Omental fat pad (tissue), 4 donors: ENCODE data around the gene MUC12. TPM values are rescaled to one million over a fixed set of nuclear protein-coding genes. Genes with fewer than 3 reads are reported as not detected.

Experiments used
- ATAC-seq: fragments of 150-250 bp; one replicate; pipeline ENCODE4 v1.9.1; 2016; ENCODE audit warnings: mild to moderate bottlenecking, moderate library complexity; ENCODE audit not compliant: low FRiP score
- DNase-seq: peaks from one replicate; pipeline ENCODE4 v3.0.0-alpha.2; 2019; ENCODE audit warnings: low spot score
- total RNA-seq, 4 donors: library from RNA; depleted of rRNA; stranded (reverse); fragments of >200 nt; gene quantifications; one replicate each; pipeline ENCODE4 v1.1.0, GENCODE V29; 2016
- TF ChIP-seq, protein P1 (sequence below), 3 donors: fragments of 450-650 bp; IDR thresholded peaks; one replicate each; pipeline ENCODE4 v1.5.1; 2016 to 2017; ENCODE audit warnings: antibody characterized with exemption in 3 of 3, mild to moderate bottlenecking in 3 of 3, moderate library complexity in 2 of 3

MUC12 gene
- total RNA-seq, 4 donors from 2014 or later = 2.4 TPM; not detected in 3

DNA sequence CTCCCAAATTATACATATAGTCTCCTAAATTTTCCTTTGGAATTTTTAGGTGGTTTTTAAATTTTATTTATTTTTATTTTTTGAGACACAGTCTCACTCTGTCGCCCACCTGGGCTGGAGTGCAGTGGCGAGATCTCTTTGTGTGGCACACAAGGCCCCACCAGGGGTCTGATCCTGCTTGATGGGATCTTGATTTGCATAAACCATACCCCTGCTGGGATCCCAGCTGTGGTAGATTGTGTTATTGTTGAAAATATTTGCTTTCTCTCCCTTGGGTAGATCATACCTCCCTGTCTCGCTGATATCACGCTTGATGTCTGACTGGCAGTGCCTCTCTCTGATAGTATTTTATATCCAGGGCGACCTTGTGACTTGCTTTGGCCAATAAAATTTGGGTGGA is 25.7 kb upstream of the MUC12 start:
- TF ChIP-seq, protein P1, sequence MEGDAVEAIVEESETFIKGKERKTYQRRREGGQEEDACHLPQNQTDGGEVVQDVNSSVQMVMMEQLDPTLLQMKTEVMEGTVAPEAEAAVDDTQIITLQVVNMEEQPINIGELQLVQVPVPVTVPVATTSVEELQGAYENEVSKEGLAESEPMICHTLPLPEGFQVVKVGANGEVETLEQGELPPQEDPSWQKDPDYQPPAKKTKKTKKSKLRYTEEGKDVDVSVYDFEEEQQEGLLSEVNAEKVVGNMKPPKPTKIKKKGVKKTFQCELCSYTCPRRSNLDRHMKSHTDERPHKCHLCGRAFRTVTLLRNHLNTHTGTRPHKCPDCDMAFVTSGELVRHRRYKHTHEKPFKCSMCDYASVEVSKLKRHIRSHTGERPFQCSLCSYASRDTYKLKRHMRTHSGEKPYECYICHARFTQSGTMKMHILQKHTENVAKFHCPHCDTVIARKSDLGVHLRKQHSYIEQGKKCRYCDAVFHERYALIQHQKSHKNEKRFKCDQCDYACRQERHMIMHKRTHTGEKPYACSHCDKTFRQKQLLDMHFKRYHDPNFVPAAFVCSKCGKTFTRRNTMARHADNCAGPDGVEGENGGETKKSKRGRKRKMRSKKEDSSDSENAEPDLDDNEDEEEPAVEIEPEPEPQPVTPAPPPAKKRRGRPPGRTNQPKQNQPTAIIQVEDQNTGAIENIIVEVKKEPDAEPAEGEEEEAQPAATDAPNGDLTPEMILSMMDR (IDR thresholded peaks at IDR 0.05) = no peak
- ATAC-seq (no peak), DNase-seq (no peak)

DNA sequence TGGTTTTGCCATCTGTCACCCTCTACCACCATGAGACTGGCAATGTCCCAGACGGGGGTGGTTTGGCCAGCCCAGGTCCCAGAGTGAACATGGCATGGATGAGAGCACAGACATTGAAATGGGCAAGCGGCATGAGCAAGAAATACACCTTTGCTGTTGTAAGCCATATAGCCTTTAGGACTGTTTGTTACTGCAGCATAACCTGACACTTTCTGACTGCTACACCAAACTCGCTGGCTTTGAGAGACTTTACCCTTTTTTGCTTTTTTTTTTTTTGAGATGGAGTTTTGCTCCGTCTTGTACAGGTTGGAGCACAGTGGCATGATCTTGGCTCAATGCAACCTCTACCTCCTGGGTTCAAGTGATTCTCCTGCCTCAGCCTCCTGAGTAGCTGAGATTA is 25.2 kb upstream of the MUC12 start:
- TF ChIP-seq, protein P1 (IDR thresholded peaks at IDR 0.05) = no peak
- ATAC-seq (no peak), DNase-seq (no peak)

DNA sequence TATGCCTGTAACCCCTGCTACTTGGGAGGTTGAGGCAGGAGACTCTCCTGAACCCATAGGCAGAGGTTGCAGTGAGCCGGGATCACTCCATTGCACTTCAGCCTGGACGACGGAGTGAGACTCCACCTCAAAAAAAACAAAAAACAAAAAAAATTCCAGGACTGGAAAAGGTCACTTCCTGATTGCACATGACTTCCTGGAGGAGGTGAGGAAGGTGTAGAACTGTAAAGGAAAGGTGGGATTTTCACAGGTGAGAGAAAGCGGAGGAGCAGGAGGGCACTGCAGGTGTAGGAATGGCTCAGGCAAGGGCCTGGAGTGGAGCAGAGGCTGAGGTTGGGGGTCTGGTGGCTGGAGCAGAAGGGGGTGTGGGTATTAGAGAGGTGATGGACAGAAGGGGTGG is 23.3 kb upstream of the MUC12 start:
- DNase-seq = no peak
- no peak for ATAC-seq
- TF ChIP-seq, protein P1 (IDR thresholded peaks at IDR 0.05) = no peak

DNA sequence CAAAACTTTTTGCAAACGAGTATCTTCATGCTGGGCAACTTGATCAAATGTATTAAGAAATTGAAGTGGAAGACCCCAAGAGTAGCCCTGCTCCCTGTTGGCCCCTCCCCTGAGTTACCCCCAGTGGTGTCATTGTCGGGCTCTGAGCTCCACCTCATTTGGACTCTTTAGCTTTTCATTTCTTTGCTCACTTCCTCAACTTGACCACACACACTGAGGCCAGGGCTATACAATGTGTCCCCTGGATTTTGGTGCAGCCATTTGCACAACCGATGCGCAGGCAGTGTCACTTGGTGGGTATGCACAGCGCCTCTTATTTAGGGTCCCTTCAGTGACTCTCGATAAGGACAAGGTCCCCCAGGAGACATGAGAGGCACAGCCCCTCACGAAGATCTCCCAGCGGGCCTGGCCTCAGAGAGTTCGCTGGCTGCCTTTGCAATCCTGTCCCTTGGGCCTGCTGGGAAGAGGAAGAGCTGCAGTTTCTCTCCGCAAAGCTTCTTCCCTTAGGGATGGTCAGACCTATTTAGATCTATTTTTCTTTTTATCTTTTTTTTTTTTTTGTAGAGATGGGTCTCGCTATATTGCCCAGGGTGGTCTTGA is 22.5 kb upstream of the MUC12 start:
- ATAC-seq (no peak), DNase-seq (no peak)
- TF ChIP-seq, protein P1 (IDR thresholded peaks at IDR 0.05) = no peak

DNA sequence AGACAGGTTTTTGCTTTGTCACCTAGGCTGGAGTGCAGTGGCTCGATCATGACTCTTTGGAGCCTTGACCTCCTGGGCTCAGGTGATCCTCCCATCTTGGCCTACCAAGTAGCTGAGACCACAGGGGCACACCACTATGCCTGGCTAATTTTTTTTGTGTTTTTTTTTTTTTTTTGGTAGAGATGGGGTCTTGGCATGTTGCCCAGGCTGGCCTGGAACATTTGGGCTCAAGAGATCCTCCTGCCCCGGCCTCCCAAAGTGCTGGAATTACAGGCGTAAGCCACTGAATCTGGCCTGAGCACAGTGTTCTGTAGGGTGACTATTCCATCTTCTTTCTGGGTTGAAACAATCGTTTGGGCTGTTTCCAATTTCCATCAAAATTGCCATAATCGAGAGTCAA is 21.6 kb upstream of the MUC12 start:
- DNase-seq (no peak), ATAC-seq (no peak)
- TF ChIP-seq, protein P1 (IDR thresholded peaks at IDR 0.05) = no peak

DNA sequence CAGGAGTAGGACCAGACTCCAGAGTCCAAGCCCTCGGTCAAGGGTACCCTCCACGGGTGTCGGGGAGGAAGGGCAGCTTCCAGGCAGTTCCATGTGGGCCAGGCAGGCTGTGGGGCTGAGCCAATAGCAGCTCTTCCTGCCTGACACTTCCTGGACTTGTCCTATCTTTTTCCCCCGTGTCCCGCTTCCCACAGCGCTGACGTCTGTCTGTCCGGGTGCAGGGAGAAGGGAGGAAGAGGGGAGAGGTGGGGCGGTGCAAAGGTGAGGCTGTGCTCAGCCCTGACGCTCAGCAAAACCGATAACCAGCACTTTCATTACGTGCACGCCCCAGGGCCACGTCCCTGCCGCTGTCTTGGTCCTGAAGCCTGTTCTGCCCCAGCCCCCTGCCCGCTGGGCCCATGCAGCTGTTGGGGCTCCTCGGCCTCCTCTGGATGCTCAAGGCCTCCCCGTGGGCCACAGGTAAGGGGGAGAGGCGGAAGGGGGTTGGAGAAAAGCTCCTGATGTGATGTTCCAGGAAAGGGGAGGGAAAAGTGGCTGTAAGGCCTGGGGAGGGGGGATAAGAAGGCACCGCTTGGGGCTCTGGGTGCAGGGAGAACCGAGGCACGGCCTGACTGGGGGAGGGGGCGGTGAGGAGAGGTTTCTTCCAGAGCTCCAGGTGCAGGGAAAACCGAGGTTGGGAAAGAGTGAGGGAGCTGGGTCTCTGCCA is 20.0 kb upstream of the MUC12 start, which contains the start of gene MUC3A:
Gene MUC3A, plus strand, starts transcription at position 308 of the 706 bp plus-strand sequence. Its CDS starts 91 bp downstream, at position 399.
- TF ChIP-seq, protein P1 (IDR thresholded peaks at IDR 0.05) = no peak
- DNase-seq (no peak), ATAC-seq (no peak)
